Measurements from ENCODE around the gene PLD6. TPM values are rescaled to one million over a fixed set of nuclear protein-coding genes. Genes with fewer than 3 reads are reported as not detected.
A peak's percentile ranks its signal among the peaks of the same experiment; 100 is the strongest.
"Not testable (repeated sequence)": the region's sequence is repeated elsewhere in the genome, so short reads cannot be mapped to it uniquely, and the experiment has no call there.

PLD6 gene
- total RNA-seq, 1 donor = 4.3 TPM

- TF ChIP-seq CTCF (IDR thresholded peaks at IDR 0.05; ENCODE audit: insufficient read depth, low read length) = no peak
- H3K4me3 ChIP-seq (ENCODE audit: low read depth, low read length) = no peak overlapping the region
- peak; percentile 77 for DNase-seq (ENCODE audit: low read depth)
Observed at GRCh38 chr17:17191346-17191792, 14.8 kb downstream of the PLD6 start.

- DNase-seq (ENCODE audit: low read depth) = no peak
- TF ChIP-seq CTCF (IDR thresholded peaks at IDR 0.05; ENCODE audit: insufficient read depth, low read length) = no peak
- H3K4me3 ChIP-seq (ENCODE audit: low read depth, low read length) = no peak overlapping the region
Observed at GRCh38 chr17:17190188-17190587, 15.9 kb downstream of the PLD6 start.

- no peak for DNase-seq (ENCODE audit: low read depth)
Observed at GRCh38 chr17:17189559-17189958, 16.6 kb downstream of the PLD6 start.

GRCh38 chr17:17188586-17188985, 17.5 kb downstream of the PLD6 start:
- no peak for DNase-seq (ENCODE audit: low read depth)

More at GRCh38 chr17:17189559-17189958, 16.6 kb downstream of the PLD6 start:
- TF ChIP-seq CTCF (IDR thresholded peaks at IDR 0.05; ENCODE audit: insufficient read depth, low read length) = no peak
- H3K4me3 ChIP-seq (ENCODE audit: low read depth, low read length) = no peak overlapping the region

GRCh38 chr17:17186551-17187505, 19.3 kb downstream of the PLD6 start:
- peak; percentile 27 for DNase-seq (ENCODE audit: low read depth)
- no peak for TF ChIP-seq CTCF (IDR thresholded peaks at IDR 0.05; ENCODE audit: insufficient read depth, low read length)

More at GRCh38 chr17:17188586-17188985, 17.5 kb downstream of the PLD6 start:
- no peak overlapping the region for H3K4me3 ChIP-seq (ENCODE audit: low read depth, low read length)
- TF ChIP-seq CTCF (IDR thresholded peaks at IDR 0.05; ENCODE audit: insufficient read depth, low read length) = no peak

GRCh38 chr17:17186051-17186450, 20.1 kb downstream of the PLD6 start:
- no peak for DNase-seq (ENCODE audit: low read depth)
- no peak for TF ChIP-seq CTCF (IDR thresholded peaks at IDR 0.05; ENCODE audit: insufficient read depth, low read length)
- no peak overlapping the region for H3K4me3 ChIP-seq (ENCODE audit: low read depth, low read length)

More at GRCh38 chr17:17186551-17187505, 19.3 kb downstream of the PLD6 start:
- no peak overlapping the region for H3K4me3 ChIP-seq (ENCODE audit: low read depth, low read length)

- not testable (repeated sequence) for DNase-seq (ENCODE audit: low read depth); H3K4me3 ChIP-seq (ENCODE audit: low read depth, low read length)
Observed at GRCh38 chr17:17184985-17185757, 21.0 kb downstream of the PLD6 start.

All from fibroblast of the aortic adventitia (primary cell).